H1 (cell line): ENCODE measurements around the gene DAGLA. TPM values are rescaled to one million over a fixed set of nuclear protein-coding genes. Genes with fewer than 3 reads are reported as not detected.

ENCODE experiments used
- CTCF ChIA-PET: fragments of 300-600 bp; sonication (Branson Sonifier 250); formaldehyde crosslinking; loops from one replicate; lab custom pipeline; 2021; ENCODE audit not compliant: partially characterized antibody; lab: Charles Lee
- POLR2A ChIA-PET: fragments of 300-600 bp; sonication (Branson Sonifier 250); formaldehyde crosslinking; loops from one replicate; lab custom pipeline; 2021; ENCODE audit warnings: inconsistent platforms; ENCODE audit not compliant: partially characterized antibody; lab: Charles Lee
- DNase-seq, 2 experiments: peaks; one replicate each; pipeline versions ENCODE4 v3.0.0 to v3.0.0-alpha.2; 2010 to 2022; ENCODE audit warnings: low spot score in 2 of 2, low read depth in 1 of 2, mixed read lengths in 1 of 2
- FAIRE-seq: peaks from 2 replicates; lab custom pipeline; 2011; peaks lifted over from hg19 to GRCh38; lab: Jason Lieb, UNC
- H2AFZ ChIP-seq: 2 replicates; pipeline ENCODE4 v1.8.1; 2012; ENCODE audit warnings: low read length, inconsistent platforms
- H2AK5ac ChIP-seq: 2 replicates; pipeline ENCODE4 v1.6.1; 2013; ENCODE audit warnings: low read depth, low read length
- H2BK120ac ChIP-seq: replicated peaks from 2 replicates; pipeline ENCODE3; 2013; ENCODE audit warnings: low read depth, low read length, inconsistent platforms
- H2BK12ac ChIP-seq: 2 replicates; pipeline ENCODE4 v1.6.1; 2013; ENCODE audit warnings: low read depth, low read length
- H2BK15ac ChIP-seq: 2 replicates; pipeline ENCODE4 v1.6.1; 2013; ENCODE audit warnings: low read length
- H2BK20ac ChIP-seq: 2 replicates; pipeline ENCODE4 v1.6.1; 2013; ENCODE audit warnings: low read length
- H2BK5ac ChIP-seq: 2 replicates; pipeline ENCODE4 v1.6.1; 2013; ENCODE audit warnings: low read depth, low read length
- H3K14ac ChIP-seq: 2 replicates; pipeline ENCODE4 v1.6.1; 2013; ENCODE audit warnings: inconsistent platforms; ENCODE audit not compliant: insufficient read length
- H3K18ac ChIP-seq: 2 replicates; pipeline ENCODE4 v1.6.1; 2013; ENCODE audit warnings: low read length; ENCODE audit errors: extremely low read depth
- H3K23ac ChIP-seq: 2 replicates; pipeline ENCODE4 v1.6.1; 2013; ENCODE audit warnings: inconsistent platforms; ENCODE audit not compliant: insufficient read length
- H3K23me2 ChIP-seq: 2 replicates; pipeline ENCODE4 v1.6.1; 2013; ENCODE audit warnings: low read depth, low read length
- H3K27ac ChIP-seq: 2 replicates; pipeline ENCODE4 v1.6.1; 2011; ENCODE audit warnings: low read depth, low read length, inconsistent platforms
- H3K27me3 ChIP-seq, 4 experiments: replicated peaks in 1 of 4; 1 replicate in 1 of 4; 2 replicates in 3 of 4; pipeline versions ENCODE4 v1.6.1 to v1.8.1; 2011 to 2013; ENCODE audit warnings: low read length in 3 of 4, mild to moderate bottlenecking in 3 of 4, inconsistent platforms in 2 of 4, mixed read lengths in 2 of 4, moderate library complexity in 1 of 4; ENCODE audit not compliant: control insufficient read depth in 3 of 4, insufficient read depth in 3 of 4; ENCODE audit errors: extremely low read depth in 1 of 4
- H3K36me3 ChIP-seq, 4 experiments: 2 replicates each; pipeline versions ENCODE4 v1.6.1 to v1.8.1; 2011 to 2013; ENCODE audit warnings: mild to moderate bottlenecking in 4 of 4, low read length in 3 of 4, moderate library complexity in 2 of 4, control low read depth in 1 of 4, inconsistent platforms in 1 of 4; ENCODE audit not compliant: insufficient read depth in 4 of 4, control insufficient read depth in 2 of 4
- H3K4ac ChIP-seq: replicated peaks from 2 replicates; pipeline ENCODE3; 2013; ENCODE audit warnings: low read length, low read depth, mixed read lengths, inconsistent platforms; ENCODE audit not compliant: insufficient read length
- H3K4me1 ChIP-seq, 4 experiments: replicated peaks in 1 of 4; 1 replicate in 1 of 4; 2 replicates in 3 of 4; pipeline versions ENCODE4 v1.6.1 to v1.8.1; 2011 to 2013; ENCODE audit warnings: low read length in 3 of 4, inconsistent platforms in 2 of 4, mixed read lengths in 1 of 4; ENCODE audit not compliant: insufficient read depth in 4 of 4, control insufficient read depth in 3 of 4
- H3K4me2 ChIP-seq, 2 experiments: 2 replicates each; pipeline versions ENCODE4 v1.6.1 to v1.8.1; 2011 to 2013; ENCODE audit warnings: low read depth in 2 of 2, low read length in 2 of 2, control low read depth in 1 of 2, inconsistent platforms in 1 of 2, mild to moderate bottlenecking in 1 of 2; ENCODE audit not compliant: insufficient read depth in 1 of 2
- H3K4me3 ChIP-seq, 4 experiments: fragments of 200-600, 300-600 bp in 1 of 4; sonication (generic), shearing (Covaris generic), sonication (Bioruptor Twin) in 1 of 4; 2 replicates each; pipeline versions ENCODE4 v1.5.1 to v1.8.1; 2011 to 2016; ENCODE audit warnings: low read length in 4 of 4, low read depth in 3 of 4, control low read depth in 2 of 4, inconsistent platforms in 2 of 4, mild to moderate bottlenecking in 2 of 4, mixed read lengths in 1 of 4, moderate library complexity in 1 of 4; ENCODE audit not compliant: insufficient read depth in 2 of 4; ENCODE audit errors: extremely low read depth in 1 of 4
- H3K56ac ChIP-seq: replicated peaks from 2 replicates; pipeline ENCODE3; 2013; ENCODE audit warnings: low read depth, mild to moderate bottlenecking, mixed read lengths, low read length, inconsistent platforms; ENCODE audit not compliant: insufficient read length
- H3K79me1 ChIP-seq: 2 replicates; pipeline ENCODE4 v1.6.1; 2013; ENCODE audit warnings: low read depth, low read length, control low read depth
- H3K79me2 ChIP-seq, 2 experiments: 2 replicates each; pipeline versions ENCODE4 v1.6.1 to v1.8.1; 2012 to 2013; ENCODE audit warnings: low read length in 2 of 2, mild to moderate bottlenecking in 2 of 2, inconsistent platforms in 1 of 2; ENCODE audit not compliant: insufficient read depth in 2 of 2, control insufficient read depth in 1 of 2
- H3K9ac ChIP-seq, 4 experiments: replicated peaks in 1 of 4; 1 replicate in 1 of 4; 2 replicates in 3 of 4; pipeline versions ENCODE4 v1.6.1 to v1.8.1; 2011 to 2013; ENCODE audit warnings: low read depth in 3 of 4, low read length in 3 of 4, control low read depth in 2 of 4, mild to moderate bottlenecking in 2 of 4, moderate library complexity in 2 of 4, inconsistent platforms in 1 of 4; ENCODE audit errors: extremely low read depth in 1 of 4
- H3K9me3 ChIP-seq, 2 experiments: 2 replicates each; pipeline versions ENCODE4 v1.6.1 to v1.8.1; 2012 to 2013; ENCODE audit warnings: mild to moderate bottlenecking in 2 of 2, moderate library complexity in 2 of 2, control low read depth in 1 of 2, inconsistent platforms in 1 of 2, low read depth in 1 of 2, low read length in 1 of 2, mixed read lengths in 1 of 2; ENCODE audit not compliant: insufficient read depth in 2 of 2
- H4K20me1 ChIP-seq, 2 experiments: replicated peaks in 1 of 2; 2 replicates each; pipeline versions ENCODE3 to v1.8.1; 2011 to 2013; ENCODE audit warnings: inconsistent platforms in 2 of 2, low read length in 2 of 2, mild to moderate bottlenecking in 1 of 2; ENCODE audit not compliant: insufficient read depth in 2 of 2, control insufficient read depth in 1 of 2
- H4K5ac ChIP-seq: 2 replicates; pipeline ENCODE4 v1.6.1; 2013; ENCODE audit warnings: low read length, low read depth, mixed read lengths, inconsistent platforms; ENCODE audit not compliant: insufficient read length
- H4K8ac ChIP-seq: 2 replicates; pipeline ENCODE4 v1.8.0; 2013; ENCODE audit warnings: mild to moderate bottlenecking, moderate library complexity, low read length, inconsistent platforms; ENCODE audit not compliant: insufficient read depth; ENCODE audit errors: extremely low read depth
- H4K91ac ChIP-seq: replicated peaks from 2 replicates; pipeline ENCODE3; 2013; ENCODE audit warnings: low read length, mixed read lengths, inconsistent platforms; ENCODE audit not compliant: insufficient read length
- BRCA1 ChIP-seq: IDR thresholded peaks from 2 replicates; pipeline ENCODE4 v1.6.1; 2012; ENCODE audit warnings: low read depth, low read length, improper control_type of control experiment
- CREB1 ChIP-seq: IDR thresholded peaks from 2 replicates; pipeline ENCODE4 v1.6.1; 2012; ENCODE audit warnings: inconsistent platforms
- JUND ChIP-seq: IDR thresholded peaks from 2 replicates; pipeline ENCODE4 v1.6.1; 2011; ENCODE audit warnings: mild to moderate bottlenecking, improper control_type of control experiment, low read length
- KDM5A ChIP-seq: fragments of 200-600 bp; IDR thresholded peaks from 2 replicates; pipeline ENCODE4 v1.7.1; 2012; ENCODE audit warnings: mild to moderate bottlenecking, low read length, inconsistent platforms, mixed read lengths
- PHF8 ChIP-seq: fragments of 200-600 bp; sonication (generic); conservative IDR thresholded peaks from 2 replicates; pipeline ENCODE4 v1.7.1; 2012; ENCODE audit warnings: low read depth, mild to moderate bottlenecking, inconsistent platforms, low read length, moderate library complexity
- POLR2A ChIP-seq, 2 experiments: IDR thresholded peaks; 1 replicate in 1 of 2; 2 replicates in 1 of 2; pipeline ENCODE4 v1.6.1; 2011; ENCODE audit warnings: low read depth in 2 of 2, low read length in 2 of 2, mild to moderate bottlenecking in 2 of 2; ENCODE audit errors: control extremely low read depth in 1 of 2
- POLR2AphosphoS5 ChIP-seq: IDR thresholded peaks from 2 replicates; pipeline ENCODE4 v1.6.1; 2011; ENCODE audit warnings: low read depth, low read length
- SIN3A ChIP-seq, 2 experiments: IDR thresholded peaks in 1 of 2; conservative IDR thresholded peaks in 1 of 2; 2 replicates each; pipeline ENCODE4 v1.6.1; 2011 to 2012; ENCODE audit warnings: low read length in 2 of 2, improper control_type of control experiment in 1 of 2, low read depth in 1 of 2, mild to moderate bottlenecking in 1 of 2
- WGBS, 2 experiments: shearing (Covaris generic) in 1 of 2; methylation state at CpG; one replicate each; pipeline versions ENCODE4 v1.1.6 to v1.1.7; 2013 to 2015; ENCODE audit warnings: low lambda C conversion rate in 2 of 2, mixed read lengths in 2 of 2, inconsistent platforms in 1 of 2, low coverage in 1 of 2, missing lambda C conversion rate in 1 of 2; ENCODE audit not compliant: insufficient replicate concordance in 2 of 2, insufficient coverage in 1 of 2, insufficient read length in 1 of 2; ENCODE audit errors: extremely low coverage in 1 of 2, missing lambda C conversion rate in 1 of 2; 5-methylcytosine and 5-hydroxymethylcytosine counted together
- polyA plus RNA-seq, 7 experiments: library from polyadenylated mRNA; depleted of rRNA in 3 of 7; stranded (reverse) in 5 of 7; unstranded in 2 of 7; fragments of >200 nt in 5 of 7; fragments of 200-250 nt in 2 of 7; gene quantifications; 1 replicate in 5 of 7; 2 replicates in 1 of 7; 4 replicates in 1 of 7; pipeline versions ENCODE4 v1.2.1 to v1.2.3, GENCODE V29; 2011 to 2013; ENCODE audit warnings: missing spikeins in 2 of 7, mixed read lengths in 2 of 7
- total RNA-seq: library from RNA; stranded (reverse); fragmentation: NEBNext Ultra II Directional; extraction: Animal tissue kit (Norgen Biotek cat#: 25700); gene quantifications from 2 replicates; pipeline ENCODE4 v1.2.1, GENCODE V29; 2021
- TF ChIP-seq, protein P1 (sequence below), 3 experiments: IDR thresholded peaks; 1 replicate in 2 of 3; 2 replicates in 1 of 3; pipeline versions ENCODE4 v1.5.1 to v1.6.1; 2011; ENCODE audit warnings: low read length in 3 of 3, mild to moderate bottlenecking in 3 of 3, inconsistent platforms in 2 of 3, low read depth in 1 of 3, moderate library complexity in 1 of 3; ENCODE audit not compliant: insufficient read depth in 1 of 3; ENCODE audit errors: control extremely low read depth in 1 of 3

The DAGLA gene
- total and polyA plus RNA-seq, 2 of the 8 experiments (the other 6 are each of a cell fraction or from before 2014, with no cell fraction given) = 3.6 to 6.6 TPM

DNA sequence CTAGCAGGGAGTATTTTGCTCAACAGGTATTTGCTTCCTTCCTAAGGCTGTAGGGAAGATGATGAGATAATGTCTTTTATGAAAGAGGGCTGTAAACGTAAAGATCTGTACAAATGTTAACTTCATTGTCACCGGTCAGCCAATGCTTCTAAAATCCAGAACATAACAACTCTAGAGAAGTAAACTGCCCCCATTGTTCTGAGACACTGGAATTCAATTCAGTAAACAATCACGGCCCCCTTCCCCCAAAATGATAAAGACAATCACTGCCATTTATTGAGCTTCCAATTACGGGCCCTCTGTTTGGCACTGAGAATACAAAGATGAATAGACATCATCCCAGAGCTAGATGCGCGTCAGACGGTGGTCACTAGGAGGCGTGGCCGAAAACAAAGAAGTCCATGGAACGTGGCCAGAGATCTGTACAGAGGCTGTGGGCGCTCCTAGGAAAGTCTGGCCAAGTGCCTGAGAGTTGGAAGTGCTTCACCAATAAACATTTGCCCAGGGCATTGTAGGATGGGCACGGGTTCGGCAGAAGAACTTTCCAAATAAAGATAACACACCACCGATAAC is 111.6 kb downstream of the DAGLA start:
- Histone ChIP-seq H3K27ac (peak overlapping the region; percentile 100), H4K5ac (peak overlapping the region; percentile 94), H2AK5ac (no peak overlapping the region), H3K14ac (no peak overlapping the region), H2BK12ac (no peak overlapping the region; the same call in 1 of the 2 replicates), H4K20me1 (peaks cover 10 to 11% of the 10 kb centered on the region in 2 experiments), H3K23me2 (peaks cover 2% of the 10 kb centered on the region; the same call in 1 of the 2 replicates), H2BK15ac (no peak overlapping the region), H3K56ac (peak overlapping the region; percentile 62), H3K4me2 (peak overlapping the region; percentile 68 to 93), H4K8ac (peak overlapping the region; percentile 98; the same call in 1 of the 2 replicates), H4K91ac (no peak overlapping the region), H3K18ac (no peak overlapping the region), H3K79me1 (no peaks in the 10 kb centered on the region; the same call in 1 of the 2 replicates), H3K4ac (peak overlapping the region; percentile 10), H2AFZ (peak overlapping the region; percentile 0; the same call in 1 of the 2 replicates), H3K4me1 (peaks cover 0 to 2% (median 0%) of the 10 kb centered on the region in 4 experiments; a peak in 1 of 7 replicates), H3K4me3 (peak overlapping the region; percentile 86 to 99 (median 98)), H3K79me2 (peaks cover 8 to 48% of the 10 kb centered on the region in 2 experiments), H3K9ac (peak overlapping the region; percentile 90 to 100 (median 99)), H3K36me3 (peaks cover 22 to 47% (median 38%) of the 10 kb centered on the region in 4 experiments; a peak in 7 of 8 replicates), H3K23ac (no peak overlapping the region), H2BK120ac (no peak overlapping the region), H3K9me3 (no peaks in the 10 kb centered on the region), H2BK20ac (no peak overlapping the region), H3K27me3 (no peaks in the 10 kb centered on the region), H2BK5ac (peak overlapping the region; percentile 100)
- DNase-seq = no peak
- ChIA-PET POLR2A (interaction anchor here (0.7 to 20.9 kb wide), 21 partner anchors 11 to 333 kb away, joined by 3 to 354 read pairs (median 6); partner anchors contain the start of genes FADS1, FADS2, FTH1 and MYRF), CTCF (interaction anchor here (1.0 to 10.5 kb wide), 9 partner anchors 11 to 58 kb away, joined by 3 to 168 read pairs (median 8); no protein-coding TSS in a partner anchor)
- FAIRE-seq = no peak
- 16% methylated on average over 14 of the region's 14 CpGs; no CpG with 5 or more reads in 1 of the 2 experiments for WGBS, 2 experiments
- no peak for TF ChIP-seq BRCA1
- TF ChIP-seq SIN3A (conservative IDR thresholded peaks at IDR 0.05 in 1 of 2, IDR thresholded peaks at IDR 0.05 in 1 of 2; ENCODE audit: low read depth in 1 of 2, low read length in 2 of 2) = 0 out of 4 replicates have a peak, but pooled peaks of 1 of the 2 experiments have one; percentile 16
- TF ChIP-seq, protein P1, sequence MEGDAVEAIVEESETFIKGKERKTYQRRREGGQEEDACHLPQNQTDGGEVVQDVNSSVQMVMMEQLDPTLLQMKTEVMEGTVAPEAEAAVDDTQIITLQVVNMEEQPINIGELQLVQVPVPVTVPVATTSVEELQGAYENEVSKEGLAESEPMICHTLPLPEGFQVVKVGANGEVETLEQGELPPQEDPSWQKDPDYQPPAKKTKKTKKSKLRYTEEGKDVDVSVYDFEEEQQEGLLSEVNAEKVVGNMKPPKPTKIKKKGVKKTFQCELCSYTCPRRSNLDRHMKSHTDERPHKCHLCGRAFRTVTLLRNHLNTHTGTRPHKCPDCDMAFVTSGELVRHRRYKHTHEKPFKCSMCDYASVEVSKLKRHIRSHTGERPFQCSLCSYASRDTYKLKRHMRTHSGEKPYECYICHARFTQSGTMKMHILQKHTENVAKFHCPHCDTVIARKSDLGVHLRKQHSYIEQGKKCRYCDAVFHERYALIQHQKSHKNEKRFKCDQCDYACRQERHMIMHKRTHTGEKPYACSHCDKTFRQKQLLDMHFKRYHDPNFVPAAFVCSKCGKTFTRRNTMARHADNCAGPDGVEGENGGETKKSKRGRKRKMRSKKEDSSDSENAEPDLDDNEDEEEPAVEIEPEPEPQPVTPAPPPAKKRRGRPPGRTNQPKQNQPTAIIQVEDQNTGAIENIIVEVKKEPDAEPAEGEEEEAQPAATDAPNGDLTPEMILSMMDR (IDR thresholded peaks at IDR 0.05; ENCODE audit: control extremely low read depth in 1 of 3, insufficient read depth in 1 of 3, low read depth in 1 of 3, low read length in 3 of 3) = peak in 2 of 3 experiments; percentile 6 to 9; a peak in 2 of 4 replicates
- TF ChIP-seq PHF8 = no peak
- no peak for TF ChIP-seq KDM5A
- 0 out of 2 replicates have a peak, but pooled peaks have one; percentile 40 for TF ChIP-seq JUND
- TF ChIP-seq CREB1 = peak; percentile 72
- peak; percentile 68 for TF ChIP-seq POLR2AphosphoS5
- TF ChIP-seq POLR2A (IDR thresholded peaks at IDR 0.05; ENCODE audit: control extremely low read depth in 1 of 2, low read depth in 2 of 2, low read length in 2 of 2) = peak; percentile 64 to 73
